NCI-H2107 (cell line): ENCODE measurements around the gene PSD2.

Experiments used
- DNase-seq: peaks from one replicate; lab custom pipeline; 2025; lab: John Stamatoyannopoulos, UW

Gene PSD2

DNA sequence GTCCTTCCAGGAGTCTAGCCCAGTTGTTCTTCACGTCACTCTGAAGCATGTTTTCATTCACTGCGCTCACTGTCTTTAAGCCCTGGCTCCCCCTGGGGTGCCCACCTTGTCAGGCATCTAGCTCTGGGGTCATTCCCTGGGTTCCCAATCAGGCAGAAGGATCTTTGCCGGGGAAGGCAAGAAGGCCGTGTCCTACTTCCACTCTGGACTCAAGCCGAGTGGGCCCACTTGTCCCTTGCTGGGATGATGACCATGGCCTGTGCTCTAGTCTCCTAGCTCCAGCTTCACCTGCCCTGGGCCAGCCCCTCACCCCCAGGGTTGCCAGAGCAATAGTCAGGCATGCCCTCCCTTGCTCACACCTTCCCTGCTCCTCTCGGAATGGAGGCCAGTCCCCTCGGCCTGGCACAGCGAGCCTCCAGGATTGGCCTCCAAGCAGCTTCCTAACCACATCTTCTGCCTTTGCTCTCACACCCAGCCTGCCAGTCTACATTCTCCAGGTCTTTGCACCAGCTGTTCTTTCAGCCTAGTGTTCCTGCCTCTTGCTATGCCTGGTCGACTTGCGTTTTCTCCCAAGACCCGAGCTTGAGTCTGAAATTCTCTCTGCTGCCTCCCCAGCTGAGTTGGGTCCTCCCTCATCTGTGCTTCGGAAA lies 32.2 kb upstream of the PSD2 start:
- DNase-seq: no peak

DNA sequence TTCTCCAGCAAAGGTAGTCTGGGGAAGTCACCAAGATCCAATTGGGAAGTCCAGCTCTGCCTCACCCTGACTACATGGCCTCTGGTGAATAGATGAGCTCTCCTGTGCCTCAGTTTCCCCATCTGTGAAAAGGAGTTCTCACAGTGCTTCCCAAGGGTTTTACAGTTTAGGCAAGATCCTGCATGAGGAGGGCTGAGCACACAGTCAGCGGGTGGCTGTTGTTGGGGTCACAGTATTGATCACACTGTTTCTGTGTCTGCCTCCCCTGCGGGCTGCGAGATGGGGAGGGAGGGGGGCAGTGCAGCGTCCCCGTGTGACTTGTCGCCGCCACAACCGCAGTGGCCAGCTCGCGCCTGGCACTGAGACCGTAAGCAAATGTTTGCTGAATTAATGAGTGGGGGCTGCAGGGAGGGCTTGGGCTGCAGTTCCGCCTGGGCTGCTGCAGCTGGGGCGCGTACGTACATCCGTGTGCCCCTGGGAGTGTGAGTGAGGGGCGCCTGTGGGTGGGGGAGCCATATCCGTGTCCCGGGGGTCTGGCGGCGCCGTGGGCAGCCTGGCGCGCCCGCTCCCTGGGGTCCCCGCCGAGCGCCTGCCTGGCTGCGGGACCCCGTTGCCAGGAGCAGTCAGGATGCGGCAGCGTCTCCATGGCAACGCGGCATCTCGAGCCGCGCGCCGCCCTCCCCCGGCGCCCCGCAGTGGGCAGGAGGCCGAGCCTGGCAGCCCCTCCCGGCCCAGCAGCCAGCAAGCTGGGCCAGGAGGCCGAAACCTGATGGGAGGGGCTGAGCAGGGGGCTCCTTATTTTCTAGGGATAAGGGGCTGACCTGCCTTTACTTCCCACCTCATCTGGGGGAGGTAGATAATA lies 31.4 kb upstream of the PSD2 start:
- DNase-seq: no peak

DNA sequence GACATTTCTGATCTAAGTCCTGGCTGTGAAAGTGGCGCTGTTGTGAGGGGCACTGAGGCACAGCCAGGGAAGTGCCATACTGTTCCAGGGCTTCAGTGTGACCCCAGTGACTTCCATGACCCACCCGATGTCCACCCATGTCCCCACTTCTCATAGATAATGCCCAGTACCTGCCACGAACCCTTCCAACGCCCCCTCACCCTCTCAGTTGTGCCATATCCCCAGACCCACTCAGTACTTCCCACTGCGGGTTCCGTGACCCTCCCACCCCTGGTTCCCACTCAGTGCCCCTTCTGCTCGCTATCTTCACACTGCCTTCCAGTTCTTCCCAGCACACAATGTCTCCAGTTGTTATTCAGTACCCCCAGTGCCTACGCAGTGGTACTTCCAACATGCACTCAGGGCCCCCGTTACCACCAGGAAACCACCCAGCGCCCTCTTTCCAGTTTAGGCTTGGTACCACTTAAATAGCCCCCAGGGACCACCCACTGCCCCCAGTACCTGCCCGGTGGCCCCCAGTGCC lies 30.7 kb upstream of the PSD2 start:
- no peak for DNase-seq

DNA sequence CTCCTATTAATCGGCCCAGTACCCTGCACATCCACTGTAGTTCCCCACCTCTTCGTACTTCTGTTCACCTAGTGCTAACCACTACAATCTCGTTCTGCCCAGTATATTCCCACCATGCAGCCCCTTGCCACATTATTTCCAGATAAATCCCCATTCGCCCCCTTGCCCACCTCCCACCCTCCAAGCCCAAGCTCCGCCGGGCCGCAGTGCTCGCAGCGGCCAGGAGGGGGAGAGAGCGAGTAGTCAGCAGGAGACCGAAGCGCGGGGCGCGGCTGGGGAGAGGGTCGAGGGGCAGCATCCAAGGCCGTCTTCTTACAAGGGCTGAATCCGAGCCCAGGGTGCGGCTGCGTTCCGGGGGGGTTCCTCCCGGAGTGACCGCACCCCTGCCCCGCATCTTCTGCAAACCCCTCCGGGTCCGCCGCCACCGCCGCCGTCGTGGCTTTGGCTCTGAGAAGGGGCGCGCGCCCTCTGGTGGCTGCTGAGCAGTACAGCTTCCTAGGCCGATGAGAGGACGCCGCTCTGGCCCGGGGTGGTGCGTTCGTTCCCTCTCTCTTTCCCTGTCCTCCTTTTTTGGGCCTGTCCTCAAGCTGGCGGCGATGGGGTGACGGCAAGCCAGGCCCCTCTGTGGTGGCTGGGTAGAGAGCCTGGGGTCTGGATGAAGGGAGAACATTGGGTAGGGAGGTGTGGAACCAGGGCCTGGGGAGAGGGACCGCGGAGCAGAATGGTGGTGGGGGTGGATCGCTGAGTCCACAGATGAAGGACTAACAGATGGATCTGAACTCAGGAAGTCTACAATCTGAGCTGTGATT lies 30.0 kb upstream of the PSD2 start:
- DNase-seq: no peak

DNA sequence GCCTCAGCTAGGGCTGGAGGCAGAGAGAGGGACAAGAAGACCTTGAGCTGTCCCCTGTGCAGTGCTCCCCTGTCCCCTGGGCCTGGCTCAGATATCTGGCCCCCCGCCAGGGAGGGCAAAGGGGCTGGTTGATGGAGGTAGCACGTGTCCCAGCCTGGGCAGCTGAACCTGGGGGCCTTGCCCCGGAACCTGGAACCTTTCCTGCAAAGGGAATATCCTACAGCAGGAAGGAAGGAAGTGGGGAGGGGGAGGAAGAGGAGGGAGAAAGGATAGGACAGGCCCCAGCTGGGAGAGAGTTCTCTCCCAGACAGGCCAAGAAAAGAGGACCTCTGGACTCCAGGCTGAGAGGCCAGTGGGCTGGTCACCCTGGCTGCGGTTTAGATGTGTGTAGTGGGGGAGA lies 27.6 kb upstream of the PSD2 start:
- DNase-seq: no peak

DNA sequence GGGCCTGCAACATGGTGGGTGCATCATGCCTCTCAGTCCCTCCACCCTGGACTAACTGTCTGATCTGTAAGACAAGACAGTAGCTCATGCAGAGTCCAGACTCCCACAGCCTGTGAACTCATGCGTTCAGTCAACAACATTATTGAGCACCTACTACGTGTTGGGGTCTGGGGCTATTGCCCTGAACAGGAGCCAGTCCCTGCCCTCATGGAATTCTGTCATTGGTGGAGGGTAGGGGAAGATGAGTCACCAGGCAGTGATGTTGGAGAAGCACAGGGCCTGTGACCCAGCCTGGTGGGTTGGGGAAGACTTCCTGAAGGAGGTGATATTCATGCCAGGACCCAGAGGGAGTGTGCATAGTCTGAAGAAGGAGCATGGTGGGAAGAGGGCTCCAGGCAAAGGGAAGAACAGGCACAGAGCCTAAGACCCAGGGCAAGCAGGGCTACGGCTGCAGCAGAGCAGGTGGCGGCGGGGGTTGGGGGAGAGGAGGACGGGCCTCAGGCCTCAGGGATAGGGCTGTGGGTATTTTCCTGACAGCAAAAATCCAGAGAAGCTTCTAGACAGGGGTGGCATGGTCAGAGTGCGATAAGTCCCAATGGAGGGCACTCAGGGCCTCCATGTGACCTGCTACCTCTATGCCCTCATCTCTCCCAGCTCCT lies 26.7 kb upstream of the PSD2 start:
- DNase-seq: no peak

DNA sequence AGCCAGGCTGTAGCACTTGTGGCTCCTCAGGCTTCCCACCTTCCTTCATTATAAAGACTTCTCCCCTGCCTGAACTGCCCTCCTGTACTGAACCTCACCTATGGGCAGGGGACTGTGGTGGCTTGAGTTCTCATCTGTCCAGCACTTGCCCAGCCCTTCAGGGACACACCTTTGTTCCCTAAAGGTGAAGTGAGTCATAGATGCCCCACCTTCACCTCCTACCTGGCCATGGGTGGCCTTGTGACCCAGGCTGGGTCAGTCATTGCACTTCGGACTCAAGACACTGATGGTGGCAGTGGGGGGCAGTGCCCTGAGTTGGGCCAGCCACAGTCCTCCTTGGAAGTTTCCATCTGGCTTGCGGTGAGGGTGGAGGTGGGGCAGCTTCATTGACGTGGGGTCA lies 26.1 kb upstream of the PSD2 start:
- DNase-seq: no peak

DNA sequence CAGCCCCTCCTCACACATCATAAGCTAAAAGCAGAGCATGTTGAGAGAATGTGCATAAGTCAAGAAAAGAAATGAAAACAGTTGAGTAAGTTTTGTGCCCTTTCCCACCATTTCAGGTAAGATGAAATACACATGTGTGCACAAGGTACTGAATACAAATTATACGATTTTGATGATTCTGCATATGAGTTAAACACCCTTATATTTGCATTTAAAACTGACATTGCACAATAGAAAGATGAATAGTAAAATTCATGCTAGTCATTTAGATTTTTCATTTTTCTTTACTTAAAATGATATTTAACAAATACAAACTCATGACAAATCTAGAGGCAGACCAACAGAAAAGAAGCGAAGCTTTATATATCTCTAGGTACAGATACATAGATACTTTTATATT lies 24.9 kb upstream of the PSD2 start:
- DNase-seq: no peak

DNA sequence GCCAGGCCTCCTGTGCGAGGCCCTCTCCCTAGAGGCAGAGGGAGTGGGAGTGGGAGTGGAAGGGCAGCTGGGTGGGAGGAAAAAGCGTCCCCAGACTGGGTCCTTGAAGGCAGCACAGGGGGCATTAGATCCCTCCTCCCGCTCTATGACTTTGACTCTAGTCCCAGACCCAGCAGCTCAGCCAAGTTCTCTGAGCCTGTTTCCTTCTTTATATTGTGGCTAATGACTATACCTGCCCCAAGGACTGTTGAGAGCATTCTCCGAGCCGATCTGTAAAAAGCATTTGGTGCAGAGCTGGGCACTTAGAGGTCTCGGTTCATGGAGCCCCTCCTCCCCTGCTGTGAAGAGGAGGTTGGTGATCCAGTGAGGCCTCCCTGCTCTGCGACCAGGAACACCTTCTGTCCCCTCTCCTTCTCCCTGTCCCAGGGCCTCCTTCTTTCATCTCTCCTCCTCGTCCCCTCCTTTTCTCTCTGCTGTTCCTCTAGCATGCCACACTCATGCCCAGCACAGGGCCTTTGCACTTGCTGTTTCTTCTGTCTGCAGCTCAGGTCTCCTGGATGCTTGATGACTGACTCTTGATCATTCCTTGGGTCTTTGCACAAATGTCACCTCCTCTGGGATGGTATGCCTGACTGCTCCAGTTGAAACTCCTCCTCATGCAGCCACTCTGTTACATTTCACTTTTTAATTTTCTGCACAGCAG lies 23.4 kb upstream of the PSD2 start:
- no peak for DNase-seq

DNA sequence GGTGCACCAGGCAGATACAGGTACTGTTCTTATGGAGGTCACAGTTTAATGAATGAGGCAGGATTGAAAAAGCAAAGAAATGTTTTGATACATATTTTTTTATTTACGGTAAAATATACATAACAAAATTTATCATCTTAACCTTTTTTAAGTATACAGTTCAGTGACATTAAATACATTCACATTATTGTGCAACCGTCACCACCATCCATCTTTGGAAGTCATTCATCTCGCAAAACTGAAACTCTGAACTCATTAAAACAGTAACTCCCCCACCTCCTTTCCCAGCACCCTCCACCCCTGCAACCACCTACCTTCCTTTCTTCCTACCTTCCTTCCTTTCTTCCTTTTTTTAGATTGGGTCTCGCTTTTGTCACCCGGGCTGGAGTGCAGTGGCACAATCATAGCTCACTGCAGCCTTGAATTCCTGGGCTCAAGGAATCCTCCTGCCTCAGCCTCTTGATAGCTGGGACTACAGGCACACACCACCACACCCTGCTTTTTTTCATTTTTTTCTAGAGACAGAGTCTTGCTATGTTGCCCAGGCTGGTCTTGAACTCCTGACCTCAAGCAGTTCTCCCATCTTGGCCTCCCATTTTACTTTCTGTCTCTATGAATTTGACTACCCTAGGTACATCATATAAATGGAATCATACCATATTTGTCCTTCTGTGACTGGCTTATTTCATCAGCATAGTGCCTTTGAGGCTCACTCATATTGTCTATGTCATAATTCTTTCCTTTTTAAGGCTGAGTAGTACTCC lies 22.5 kb upstream of the PSD2 start:
- DNase-seq: no peak

DNA sequence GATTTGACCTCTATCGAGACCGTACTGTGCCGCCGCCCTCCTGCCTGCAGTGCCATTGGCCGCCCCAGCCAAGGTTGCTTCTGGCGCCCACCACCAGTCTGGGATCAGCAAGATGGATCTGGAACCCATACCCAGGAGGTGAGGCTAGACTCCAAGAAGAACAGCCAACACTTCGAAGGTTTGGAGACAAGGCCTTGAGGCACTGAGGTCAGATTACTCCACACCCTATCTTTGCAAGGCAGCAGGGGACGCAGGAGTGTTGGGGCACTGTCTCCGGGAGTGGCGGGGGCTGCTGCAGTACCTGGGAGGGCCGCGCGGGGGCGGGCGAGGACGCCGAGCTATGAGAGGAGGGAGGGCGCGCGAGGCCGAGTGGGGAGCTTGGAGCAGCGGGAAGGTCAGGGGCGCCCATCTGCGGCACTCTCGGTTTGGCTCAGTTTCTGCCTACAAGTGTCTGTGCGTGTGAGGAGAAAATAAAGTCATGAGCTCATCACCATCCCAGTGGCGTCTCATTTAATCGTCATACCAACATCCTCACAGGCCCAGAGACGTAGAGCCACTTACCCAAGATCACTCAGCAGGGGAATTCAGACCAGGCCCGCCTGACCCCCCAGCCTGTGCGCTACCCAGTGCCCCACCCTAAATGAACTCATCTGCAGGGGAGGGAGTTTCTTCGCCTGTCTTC lies 20.5 kb upstream of the PSD2 start:
- peak; percentile 4 for DNase-seq

DNA sequence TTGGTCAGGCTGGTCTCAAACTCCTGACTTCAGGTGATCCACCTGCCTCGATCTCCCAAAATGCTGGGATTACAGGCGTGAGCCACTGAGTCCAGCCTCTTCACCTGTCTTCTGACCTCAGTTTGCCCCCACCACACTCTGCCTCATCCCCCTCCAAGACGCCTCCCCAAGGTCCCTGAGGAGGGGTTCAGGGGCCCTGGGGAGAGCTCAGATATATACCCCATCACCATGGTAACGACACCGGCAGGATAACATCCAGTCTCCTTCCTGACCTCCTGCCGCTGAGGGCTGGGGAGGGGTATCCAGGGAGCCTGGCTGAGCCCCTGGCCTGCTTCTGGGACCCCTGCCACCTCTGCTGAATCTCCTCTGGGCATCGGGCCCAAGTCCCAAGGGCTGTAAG lies 19.7 kb upstream of the PSD2 start:
- DNase-seq: no peak

DNA sequence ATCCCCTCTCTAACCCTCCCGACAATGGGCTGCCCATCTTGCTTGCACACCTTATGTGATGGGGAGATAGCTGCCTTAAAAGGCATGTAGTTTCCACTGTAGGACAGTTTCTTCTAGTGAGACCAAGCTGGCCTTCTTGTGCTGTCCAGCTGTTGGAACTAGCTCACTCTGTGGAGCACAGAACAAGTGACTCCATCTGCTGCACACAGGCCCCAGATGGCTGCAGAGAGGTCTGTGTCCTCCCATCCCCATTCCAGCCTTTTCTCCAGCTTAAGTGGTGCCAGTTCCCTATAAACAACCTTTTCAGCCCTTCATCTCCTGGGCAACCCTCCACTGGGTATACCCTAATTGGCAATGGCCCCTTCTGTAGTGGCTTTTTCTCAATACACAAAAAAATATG lies 18.7 kb upstream of the PSD2 start:
- DNase-seq: no peak

DNA sequence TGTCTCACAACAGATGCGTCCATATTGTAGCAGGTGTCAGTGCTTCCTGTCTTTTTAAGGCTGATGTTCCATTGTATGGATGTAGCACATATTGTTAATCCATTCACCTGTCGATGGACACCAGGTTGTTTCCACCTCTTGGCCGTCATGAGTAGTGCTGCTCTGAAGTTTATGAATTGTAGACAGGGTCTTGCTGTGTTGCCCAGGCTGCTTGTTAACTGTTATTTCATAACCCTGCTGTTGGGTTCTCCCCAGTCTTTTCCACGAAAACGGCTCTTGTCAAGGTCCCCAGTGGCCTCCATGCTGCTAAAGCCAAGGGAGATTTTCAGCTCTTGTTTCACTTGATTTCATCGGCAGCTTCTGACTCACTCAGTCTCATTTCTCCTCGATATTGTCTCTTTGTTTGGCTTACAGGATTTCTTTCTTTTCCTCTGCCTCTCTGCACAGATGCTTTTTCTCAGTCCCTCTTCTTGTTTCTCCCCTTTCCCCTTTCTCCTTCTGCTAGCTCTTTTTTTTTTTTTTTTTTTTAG lies 12.1 kb upstream of the PSD2 start:
- DNase-seq: no peak

DNA sequence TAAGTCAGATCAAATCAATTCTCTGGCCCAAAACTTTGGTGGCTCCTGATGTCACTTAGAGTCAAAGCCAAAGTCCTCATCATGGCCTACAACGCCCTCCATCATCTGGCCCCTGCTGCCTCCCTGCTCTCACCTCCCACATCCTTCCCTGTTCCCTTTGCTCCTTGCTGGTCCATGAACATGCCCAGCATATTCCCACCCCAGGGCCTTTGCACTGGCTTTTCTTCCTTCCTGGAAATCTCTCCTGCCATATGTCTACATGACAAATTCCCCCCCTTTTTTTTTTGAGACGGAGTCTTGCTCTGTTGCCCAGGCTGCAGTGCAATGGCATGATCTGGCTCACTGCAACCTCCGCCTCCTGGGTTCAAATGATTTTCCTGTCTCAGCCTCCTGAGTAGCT lies 11.1 kb upstream of the PSD2 start:
- DNase-seq: no peak

DNA sequence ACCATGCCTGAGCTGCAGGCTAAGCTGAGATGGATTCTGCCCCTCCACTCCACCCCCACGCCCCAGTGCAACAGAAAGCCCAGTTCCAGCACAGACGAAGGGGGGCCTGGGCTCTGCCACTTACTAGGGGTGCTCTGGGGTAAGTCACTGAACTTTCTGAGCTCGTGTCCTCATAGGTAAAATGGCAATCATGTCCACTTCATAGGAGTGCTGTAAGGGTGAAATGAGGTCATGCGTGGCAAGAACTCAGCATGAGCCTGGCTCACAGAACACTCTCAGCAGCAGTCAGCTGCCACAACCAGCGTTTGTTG lies 8.4 kb upstream of the PSD2 start:
- no peak for DNase-seq

DNA sequence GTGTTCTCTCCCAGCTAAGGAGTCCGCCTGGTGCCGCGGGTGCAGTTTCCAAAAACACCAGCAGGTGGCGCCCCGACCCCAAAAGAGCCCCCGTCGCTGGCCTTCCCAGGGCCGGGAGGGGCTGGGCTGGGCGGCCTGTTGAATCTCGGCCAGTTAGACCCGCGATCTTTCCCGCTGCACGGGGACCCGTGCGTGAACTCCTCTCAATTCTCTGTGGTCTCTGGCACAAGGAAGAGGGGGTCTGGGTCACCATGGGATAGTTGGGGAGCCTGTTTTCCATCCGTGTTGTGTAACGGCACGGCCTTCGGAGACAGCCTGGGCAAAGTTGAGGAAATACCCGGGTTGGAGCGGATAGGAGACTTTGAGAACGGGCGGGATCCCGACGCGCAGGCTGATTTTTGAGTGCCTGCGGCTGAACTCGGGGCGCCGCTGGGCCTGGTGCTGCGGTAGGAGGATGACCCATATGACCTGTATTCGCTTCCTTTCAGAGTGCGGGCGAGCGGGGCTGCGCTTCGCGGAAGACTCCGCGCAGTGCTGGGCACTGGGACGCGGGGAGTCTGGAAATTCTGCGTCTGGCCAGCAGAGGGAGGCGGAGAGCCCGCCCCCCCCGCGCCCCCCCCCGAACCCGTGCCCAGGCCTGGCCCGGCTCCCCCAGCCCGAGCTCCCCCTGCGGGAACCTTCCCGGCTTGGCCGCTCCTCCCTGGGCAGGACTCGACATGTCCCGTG lies 7.9 kb upstream of the PSD2 start:
- DNase-seq: peak; percentile 59

DNA sequence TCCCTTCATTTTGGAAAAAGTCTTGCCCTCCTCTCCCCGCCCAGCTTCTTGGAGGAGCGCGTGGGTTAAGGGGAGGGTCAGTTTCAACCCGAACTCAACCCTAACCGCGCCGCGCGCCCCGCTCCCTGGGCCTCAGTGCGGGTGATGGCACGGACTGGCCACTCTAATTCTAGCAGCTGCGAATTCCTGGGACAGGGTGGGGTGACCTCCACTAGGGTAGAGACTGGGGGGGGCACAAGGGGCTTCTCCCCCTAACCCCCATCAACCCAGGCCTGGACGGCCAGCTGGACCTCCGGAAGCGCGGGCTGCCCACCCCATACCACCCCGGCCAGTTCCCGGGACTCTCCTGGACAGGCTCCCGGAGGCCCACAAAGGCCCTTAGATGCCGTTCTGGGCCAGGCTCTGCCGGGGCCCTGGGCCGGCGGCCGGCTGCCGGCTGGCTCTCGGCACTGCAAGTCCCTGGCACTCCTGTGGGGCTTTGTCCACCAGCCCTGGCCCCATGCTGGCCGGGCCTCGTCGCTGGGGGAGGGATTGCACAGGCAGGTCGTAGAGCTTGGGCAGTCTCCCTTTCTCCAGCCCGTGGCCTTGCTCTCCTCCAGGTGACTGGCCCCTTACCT lies 7.2 kb upstream of the PSD2 start:
- DNase-seq: no peak
